Liver (tissue), 9 donors: ENCODE measurements around the gene KRTAP4-4. TPM values are rescaled to one million over a fixed set of nuclear protein-coding genes. Genes with fewer than 3 reads are reported as not detected.
"Not testable (repeated sequence)": the region's sequence is repeated elsewhere in the genome, so short reads cannot be mapped to it uniquely, and the experiment has no call there.

ENCODE experiments used
- DNase-seq: peaks from one replicate; pipeline ENCODE4 v3.0.0-alpha.2; 2017; ENCODE audit warnings: low spot score
- H3K27ac ChIP-seq, 2 donors: one replicate each; pipeline ENCODE4 v1.7.0; 2013; ENCODE audit warnings: inconsistent platforms in 2 of 2, low read length in 2 of 2, control low read depth in 1 of 2, low read depth in 1 of 2, mild to moderate bottlenecking in 1 of 2
- H3K27me3 ChIP-seq, 4 donors: one replicate each; pipeline versions ENCODE4 v1.6.1 to v1.7.0; 2013; ENCODE audit warnings: low read length in 3 of 4, inconsistent platforms in 1 of 4, mild to moderate bottlenecking in 1 of 4, moderate library complexity in 1 of 4; ENCODE audit not compliant: control insufficient read depth in 4 of 4, insufficient read depth in 4 of 4
- H3K36me3 ChIP-seq, 4 donors: one replicate each; pipeline versions ENCODE4 v1.6.1 to v1.7.0; 2013; ENCODE audit warnings: low read length in 3 of 4, mild to moderate bottlenecking in 3 of 4, low read depth in 1 of 4, moderate library complexity in 1 of 4; ENCODE audit not compliant: control insufficient read depth in 4 of 4, insufficient read depth in 3 of 4
- H3K4me1 ChIP-seq, 4 donors: one replicate each; pipeline versions ENCODE4 v1.6.1 to v1.7.0; 2013; ENCODE audit warnings: low read length in 3 of 4, mild to moderate bottlenecking in 3 of 4, moderate library complexity in 1 of 4; ENCODE audit not compliant: control insufficient read depth in 4 of 4, insufficient read depth in 4 of 4
- H3K4me3 ChIP-seq, 3 donors: one replicate each; pipeline versions ENCODE4 v1.6.1 to v1.7.0; 2013; ENCODE audit warnings: low read length in 3 of 3, control low read depth in 1 of 3, low read depth in 1 of 3, mild to moderate bottlenecking in 1 of 3
- H3K9ac ChIP-seq, 2 donors: one replicate each; pipeline ENCODE4 v1.7.0; 2013; ENCODE audit warnings: low read length in 2 of 2, mild to moderate bottlenecking in 2 of 2, moderate library complexity in 2 of 2, control low read depth in 1 of 2, low read depth in 1 of 2
- H3K9me3 ChIP-seq, 4 donors: one replicate each; pipeline versions ENCODE4 v1.6.1 to v1.7.0; 2013; ENCODE audit warnings: low read length in 3 of 4; ENCODE audit not compliant: control insufficient read depth in 4 of 4
- FOXA1 ChIP-seq: IDR thresholded peaks from 2 replicates; pipeline ENCODE4 v1.6.1; 2016; ENCODE audit warnings: antibody characterized with exemption
- FOXA2 ChIP-seq: IDR thresholded peaks from 2 replicates; pipeline ENCODE4 v1.6.1; 2016; ENCODE audit warnings: antibody characterized with exemption
- GABPA ChIP-seq, 2 donors: IDR thresholded peaks in 1 of 2; conservative IDR thresholded peaks in 1 of 2; 2 replicates each; pipeline ENCODE4 v1.6.1; 2016; ENCODE audit warnings: antibody characterized with exemption in 2 of 2, mild to moderate bottlenecking in 1 of 2, moderate library complexity in 1 of 2
- HNF4A ChIP-seq, 2 donors: conservative IDR thresholded peaks; 2 replicates each; pipeline ENCODE4 v1.6.1; 2016; ENCODE audit warnings: antibody characterized with exemption in 2 of 2, mild to moderate bottlenecking in 2 of 2
- HNF4G ChIP-seq: IDR thresholded peaks from 2 replicates; pipeline ENCODE4 v1.6.1; 2016; ENCODE audit warnings: antibody characterized with exemption
- JUND ChIP-seq, 2 donors: IDR thresholded peaks; 2 replicates each; pipeline ENCODE4 v1.6.1; 2016; ENCODE audit warnings: antibody characterized with exemption in 2 of 2
- MAX ChIP-seq: IDR thresholded peaks from 2 replicates; pipeline ENCODE4 v1.6.1; 2016; ENCODE audit warnings: antibody characterized with exemption
- NR2F2 ChIP-seq: IDR thresholded peaks from 2 replicates; pipeline ENCODE4 v1.6.1; 2016; ENCODE audit warnings: antibody characterized with exemption
- RAD21 ChIP-seq, 2 donors: IDR thresholded peaks; 2 replicates each; pipeline ENCODE4 v1.6.1; 2016; ENCODE audit warnings: antibody characterized with exemption in 2 of 2, mild to moderate bottlenecking in 2 of 2
- RXRA ChIP-seq, 2 donors: IDR thresholded peaks; 2 replicates each; pipeline ENCODE4 v1.6.1; 2017 to 2018; ENCODE audit warnings: antibody characterized with exemption in 2 of 2, mild to moderate bottlenecking in 1 of 2
- SP1 ChIP-seq: IDR thresholded peaks from 2 replicates; pipeline ENCODE4 v1.6.1; 2018; ENCODE audit warnings: antibody characterized with exemption, mild to moderate bottlenecking
- TAF1 ChIP-seq: conservative IDR thresholded peaks from 2 replicates; pipeline ENCODE4 v1.6.1; 2016; ENCODE audit warnings: antibody characterized with exemption, mild to moderate bottlenecking
- YY1 ChIP-seq: IDR thresholded peaks from 2 replicates; pipeline ENCODE4 v1.6.1; 2016; ENCODE audit warnings: antibody characterized with exemption, mild to moderate bottlenecking
- ZBTB33 ChIP-seq: IDR thresholded peaks from 2 replicates; pipeline ENCODE4 v1.6.1; 2016; ENCODE audit warnings: antibody characterized with exemption
- WGBS: extraction: QIAGEN DNeasy Blood & Tissue Kit; methylation state at CpG from one replicate; pipeline ENCODE4 v1.1.7; 2013; 5-methylcytosine and 5-hydroxymethylcytosine counted together
- polyA plus RNA-seq, 2 donors: library from polyadenylated mRNA; stranded (reverse) in 1 of 2; unstranded in 1 of 2; fragments of 200-250 nt in 1 of 2; fragments of >200 nt in 1 of 2; fragmentation: Nextera tagmentation in 1 of 2; extraction: Ambion mirVana in 1 of 2; gene quantifications; one replicate each; pipeline versions ENCODE4 v1.2.1 to v1.2.3, GENCODE V29; 2013 to 2015
- total RNA-seq, 2 donors: library from RNA; depleted of rRNA; stranded (reverse); fragments of >200 nt; gene quantifications; one replicate each; pipeline ENCODE4 v1.2.3, GENCODE V29; 2014
- TF ChIP-seq, protein P1 (sequence below): IDR thresholded peaks from 2 replicates; pipeline ENCODE4 v1.6.1; 2016; ENCODE audit warnings: antibody characterized with exemption
- TF ChIP-seq, protein P2 (sequence below): IDR thresholded peaks from 2 replicates; pipeline ENCODE4 v1.6.1; 2016; ENCODE audit warnings: antibody characterized with exemption, mild to moderate bottlenecking
- donor health status: healthy.
- donor health status: healthy.
- donor health status: healthy.
- donor health status: healthy.
- donor health status: healthy.

KRTAP4-4 gene
- total and polyA plus RNA-seq, 4 donors, result not detected

DNA sequence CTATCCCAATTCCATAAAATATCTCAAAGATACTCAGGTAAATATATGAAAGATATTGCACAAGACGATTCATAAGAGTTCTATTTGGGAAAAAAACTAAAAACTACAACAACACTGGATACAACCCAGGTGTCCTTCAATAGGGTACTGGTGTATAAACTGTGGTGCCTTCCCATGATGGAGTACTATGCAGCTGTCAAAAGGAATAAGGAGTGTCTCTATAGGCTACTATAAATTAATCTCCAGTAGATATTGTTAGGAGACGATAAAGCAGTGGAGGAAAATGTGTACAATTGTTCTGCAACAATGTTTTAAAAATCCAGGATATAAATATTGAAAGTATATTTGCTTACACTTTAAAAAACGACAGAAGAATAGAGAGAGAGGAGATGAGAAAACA lies 34.1 kb downstream of the KRTAP4-4 start:
- Histone ChIP-seq H3K36me3 (no peaks in the 10 kb centered on the region), H3K9ac (no peak overlapping the region), H3K4me1 (no peaks in the 10 kb centered on the region), H3K9me3 (no peaks in the 10 kb centered on the region), H3K27me3 (no peaks in the 10 kb centered on the region), H3K27ac (no peak overlapping the region), H3K4me3 (no peak overlapping the region)
- WGBS, result 75% methylated on average over 3 of the region's 3 CpGs
- no peak for DNase-seq
- no peak for TF ChIP-seq MAX
- no peak for TF ChIP-seq FOXA2
- TF ChIP-seq GABPA (IDR thresholded peaks at IDR 0.05 in 1 of 2, conservative IDR thresholded peaks at IDR 0.05 in 1 of 2), result no peak
- no peak for TF ChIP-seq NR2F2
- no peak for TF ChIP-seq YY1
- TF ChIP-seq RXRA (IDR thresholded peaks at IDR 0.05), result no peak
- TF ChIP-seq HNF4G, result no peak
- TF ChIP-seq, protein P1, sequence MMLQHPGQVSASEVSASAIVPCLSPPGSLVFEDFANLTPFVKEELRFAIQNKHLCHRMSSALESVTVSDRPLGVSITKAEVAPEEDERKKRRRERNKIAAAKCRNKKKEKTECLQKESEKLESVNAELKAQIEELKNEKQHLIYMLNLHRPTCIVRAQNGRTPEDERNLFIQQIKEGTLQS, result no peak
- TF ChIP-seq, protein P2, sequence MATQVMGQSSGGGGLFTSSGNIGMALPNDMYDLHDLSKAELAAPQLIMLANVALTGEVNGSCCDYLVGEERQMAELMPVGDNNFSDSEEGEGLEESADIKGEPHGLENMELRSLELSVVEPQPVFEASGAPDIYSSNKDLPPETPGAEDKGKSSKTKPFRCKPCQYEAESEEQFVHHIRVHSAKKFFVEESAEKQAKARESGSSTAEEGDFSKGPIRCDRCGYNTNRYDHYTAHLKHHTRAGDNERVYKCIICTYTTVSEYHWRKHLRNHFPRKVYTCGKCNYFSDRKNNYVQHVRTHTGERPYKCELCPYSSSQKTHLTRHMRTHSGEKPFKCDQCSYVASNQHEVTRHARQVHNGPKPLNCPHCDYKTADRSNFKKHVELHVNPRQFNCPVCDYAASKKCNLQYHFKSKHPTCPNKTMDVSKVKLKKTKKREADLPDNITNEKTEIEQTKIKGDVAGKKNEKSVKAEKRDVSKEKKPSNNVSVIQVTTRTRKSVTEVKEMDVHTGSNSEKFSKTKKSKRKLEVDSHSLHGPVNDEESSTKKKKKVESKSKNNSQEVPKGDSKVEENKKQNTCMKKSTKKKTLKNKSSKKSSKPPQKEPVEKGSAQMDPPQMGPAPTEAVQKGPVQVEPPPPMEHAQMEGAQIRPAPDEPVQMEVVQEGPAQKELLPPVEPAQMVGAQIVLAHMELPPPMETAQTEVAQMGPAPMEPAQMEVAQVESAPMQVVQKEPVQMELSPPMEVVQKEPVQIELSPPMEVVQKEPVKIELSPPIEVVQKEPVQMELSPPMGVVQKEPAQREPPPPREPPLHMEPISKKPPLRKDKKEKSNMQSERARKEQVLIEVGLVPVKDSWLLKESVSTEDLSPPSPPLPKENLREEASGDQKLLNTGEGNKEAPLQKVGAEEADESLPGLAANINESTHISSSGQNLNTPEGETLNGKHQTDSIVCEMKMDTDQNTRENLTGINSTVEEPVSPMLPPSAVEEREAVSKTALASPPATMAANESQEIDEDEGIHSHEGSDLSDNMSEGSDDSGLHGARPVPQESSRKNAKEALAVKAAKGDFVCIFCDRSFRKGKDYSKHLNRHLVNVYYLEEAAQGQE, result no peak
- TF ChIP-seq TAF1, result no peak
- TF ChIP-seq HNF4A (conservative IDR thresholded peaks at IDR 0.05), result no peak

- Histone ChIP-seq H3K36me3 (no peaks in the 10 kb centered on the region), H3K4me1 (no peaks in the 10 kb centered on the region), H3K27me3 (no peaks in the 10 kb centered on the region), H3K9ac (no peak overlapping the region), H3K9me3 (no peaks in the 10 kb centered on the region), H3K4me3 (no peak overlapping the region), H3K27ac (no peak overlapping the region)
- DNase-seq, result no peak
- WGBS, result 91% methylated on average over 2 of the region's 2 CpGs
- no peak for TF ChIP-seq ZBTB33
- TF ChIP-seq, protein P1, result no peak
- no peak for TF ChIP-seq RAD21 (IDR thresholded peaks at IDR 0.05)
- TF ChIP-seq, protein P2, result no peak
- TF ChIP-seq FOXA1, result no peak
- TF ChIP-seq YY1, result no peak
- TF ChIP-seq MAX, result no peak
- TF ChIP-seq JUND (IDR thresholded peaks at IDR 0.05), result no peak
- no peak for TF ChIP-seq SP1
- no peak for TF ChIP-seq FOXA2
- TF ChIP-seq RXRA (IDR thresholded peaks at IDR 0.05), result no peak
- TF ChIP-seq HNF4G, result no peak
- TF ChIP-seq TAF1, result no peak
Measured at GRCh38 chr17:41125064-41125463, 35.5 kb downstream of the KRTAP4-4 start.

DNA sequence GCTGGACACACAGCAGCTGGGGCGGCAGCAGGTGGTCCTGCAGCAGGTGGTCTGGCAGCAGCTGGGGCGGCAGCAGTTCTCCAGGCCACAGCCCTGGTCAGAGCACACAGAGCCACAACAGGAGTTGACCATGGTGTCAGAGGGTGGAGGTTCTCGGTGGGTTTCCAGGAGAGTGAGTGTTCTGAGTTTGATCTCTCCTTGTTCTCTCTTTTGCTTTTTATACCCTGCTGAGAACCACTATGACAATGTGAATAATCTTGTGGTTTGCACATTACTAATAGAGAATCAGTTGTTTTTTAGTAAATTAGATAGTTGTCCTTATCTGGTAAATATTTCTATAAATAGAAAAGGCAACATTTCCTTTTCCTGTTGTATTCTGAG lies 36.6 kb downstream of the KRTAP4-4 start, which contains the start of gene KRTAP4-12:
KRTAP4-12 (minus strand) TSS at position 192 of the 381 bp plus-strand sequence; CDS start at position 132, 60 bp downstream.
- H3K4me1 ChIP-seq, H3K9me3 ChIP-seq, DNase-seq, H3K27me3 ChIP-seq, H3K27ac ChIP-seq, H3K4me3 ChIP-seq, H3K36me3 ChIP-seq, H3K9ac ChIP-seq: not testable (repeated sequence)
- 79% methylated on average over 3 of the region's 3 CpGs for WGBS
